HFFc6 (cell line): Measurements from ENCODE around the gene STH. TPM values are rescaled to one million over a fixed set of nuclear protein-coding genes. Genes with fewer than 3 reads are reported as not detected.

ENCODE experiments used
- DNase-seq: peaks from one replicate; pipeline ENCODE4 v3.0.0-alpha.2; 2018
- H3K27ac Mint-ChIP-seq: 2 replicates; pipeline ENCODE4 v1.8.0; 2020; ENCODE audit warnings: mild to moderate bottlenecking, mixed read lengths
- H3K27me3 Mint-ChIP-seq: 2 replicates; pipeline ENCODE4 v1.8.0; 2021; ENCODE audit warnings: mild to moderate bottlenecking, moderate library complexity, mixed read lengths; ENCODE audit not compliant: insufficient read depth
- H3K36me3 Mint-ChIP-seq: 2 replicates; pipeline ENCODE4 v1.8.0; 2021; ENCODE audit warnings: low read depth, mixed read lengths
- H3K4me1 Mint-ChIP-seq: 2 replicates; pipeline ENCODE4 v1.8.0; 2020; ENCODE audit warnings: low read depth, mixed read lengths
- H3K4me3 Mint-ChIP-seq: 2 replicates; pipeline ENCODE4 v1.8.0; 2020; ENCODE audit warnings: mild to moderate bottlenecking, moderate library complexity, mixed read lengths
- H3K9me3 Mint-ChIP-seq: 2 replicates; pipeline ENCODE4 v1.8.0; 2020; ENCODE audit warnings: mild to moderate bottlenecking, mixed read lengths
- total RNA-seq, 6 experiments: library from RNA; stranded (reverse); fragmentation: NEBNext Ultra II Directional; extraction: Animal tissue kit (Norgen Biotek cat#: 25700); gene quantifications; 2 replicates in 1 of 6; 3 replicates in 5 of 6; pipeline ENCODE4 v1.2.3, GENCODE V29; 2021
- TF ChIP-seq, protein P1 (sequence below): fragments of 200-600 bp; sonication (generic); IDR thresholded peaks from 2 replicates; pipeline ENCODE4 v1.5.0; 2021; ENCODE audit warnings: antibody characterized with exemption, mild to moderate bottlenecking

Gene STH
- total RNA-seq, 6 experiments from 2014 or later, result not detected

- Mint-ChIP-seq H3K36me3 (no peaks in the 10 kb centered on the region), H3K9me3 (no peaks in the 10 kb centered on the region), H3K4me1 (peaks cover 9% of the 10 kb centered on the region), H3K27me3 (peaks cover 32% of the 10 kb centered on the region), H3K27ac (no peak overlapping the region), H3K4me3 (no peak overlapping the region)
- DNase-seq, result no peak
- TF ChIP-seq, protein P1, sequence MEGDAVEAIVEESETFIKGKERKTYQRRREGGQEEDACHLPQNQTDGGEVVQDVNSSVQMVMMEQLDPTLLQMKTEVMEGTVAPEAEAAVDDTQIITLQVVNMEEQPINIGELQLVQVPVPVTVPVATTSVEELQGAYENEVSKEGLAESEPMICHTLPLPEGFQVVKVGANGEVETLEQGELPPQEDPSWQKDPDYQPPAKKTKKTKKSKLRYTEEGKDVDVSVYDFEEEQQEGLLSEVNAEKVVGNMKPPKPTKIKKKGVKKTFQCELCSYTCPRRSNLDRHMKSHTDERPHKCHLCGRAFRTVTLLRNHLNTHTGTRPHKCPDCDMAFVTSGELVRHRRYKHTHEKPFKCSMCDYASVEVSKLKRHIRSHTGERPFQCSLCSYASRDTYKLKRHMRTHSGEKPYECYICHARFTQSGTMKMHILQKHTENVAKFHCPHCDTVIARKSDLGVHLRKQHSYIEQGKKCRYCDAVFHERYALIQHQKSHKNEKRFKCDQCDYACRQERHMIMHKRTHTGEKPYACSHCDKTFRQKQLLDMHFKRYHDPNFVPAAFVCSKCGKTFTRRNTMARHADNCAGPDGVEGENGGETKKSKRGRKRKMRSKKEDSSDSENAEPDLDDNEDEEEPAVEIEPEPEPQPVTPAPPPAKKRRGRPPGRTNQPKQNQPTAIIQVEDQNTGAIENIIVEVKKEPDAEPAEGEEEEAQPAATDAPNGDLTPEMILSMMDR, result no peak
Observed at GRCh38 chr17:45958307-45958706, 40.7 kb upstream of the STH start.

DNA sequence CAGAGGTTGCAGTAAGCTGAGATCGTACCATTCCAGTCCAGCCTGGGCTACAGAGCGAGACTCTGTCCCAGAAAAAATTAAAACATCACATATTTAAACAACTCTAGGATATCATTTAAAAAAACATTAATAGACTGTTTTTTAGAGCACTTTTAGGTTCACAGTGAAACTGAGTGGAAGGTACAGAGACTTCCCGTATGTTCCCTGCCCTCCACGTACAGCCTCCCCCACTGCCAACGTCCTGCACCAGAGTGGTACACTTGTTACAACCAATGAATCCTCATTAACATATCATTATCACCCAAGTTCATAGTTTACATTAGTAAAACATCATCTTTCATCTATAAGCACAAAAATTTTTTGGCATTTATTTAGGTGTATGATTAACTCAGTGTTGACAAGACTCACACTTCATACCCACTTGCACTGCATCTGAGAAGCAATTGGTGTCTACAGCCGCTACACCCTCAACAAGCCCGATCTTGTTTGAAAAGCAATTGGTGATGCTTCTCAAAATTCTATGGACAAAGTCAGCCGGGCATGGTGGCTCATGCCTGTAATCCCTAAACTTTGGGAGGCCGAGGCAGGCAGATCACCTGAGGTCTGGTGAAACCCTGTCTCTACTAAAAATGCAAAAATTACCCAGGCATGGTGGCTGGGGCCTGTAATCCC, 39.9 kb upstream of the STH start:
- H3K9me3 Mint-ChIP-seq, result no peaks in the 10 kb centered on the region
- H3K27ac Mint-ChIP-seq, result no peak overlapping the region
- TF ChIP-seq, protein P1, result no peak
- H3K4me3 Mint-ChIP-seq, result no peak overlapping the region
- peaks cover 5% of the 10 kb centered on the region; the same call in 1 of the 2 replicates for H3K4me1 Mint-ChIP-seq
- no peaks in the 10 kb centered on the region for H3K36me3 Mint-ChIP-seq
- H3K27me3 Mint-ChIP-seq, result peaks cover 33% of the 10 kb centered on the region
- no peak for DNase-seq

DNA sequence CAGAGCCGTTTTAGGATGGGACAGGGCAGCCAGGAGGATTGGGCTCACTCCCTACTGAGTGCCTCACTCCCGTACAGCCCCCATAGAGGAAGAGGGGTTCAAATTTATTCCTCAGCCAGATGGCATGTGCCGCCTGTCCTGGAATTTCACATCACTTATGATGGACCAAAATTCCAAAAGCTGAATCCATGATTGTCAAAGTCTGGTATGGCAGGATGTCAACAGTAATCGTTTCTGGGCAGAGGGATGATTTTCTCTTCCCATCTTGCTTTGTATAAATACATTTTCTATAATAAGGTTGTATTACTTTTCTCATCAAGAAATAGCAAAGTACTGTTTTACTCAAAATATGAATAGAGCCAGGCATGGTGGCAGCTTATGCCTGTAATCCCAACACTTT, 38.7 kb upstream of the STH start:
- no peak overlapping the region for H3K4me3 Mint-ChIP-seq
- H3K27ac Mint-ChIP-seq, result no peak overlapping the region
- DNase-seq, result no peak
- no peaks in the 10 kb centered on the region for H3K36me3 Mint-ChIP-seq
- TF ChIP-seq, protein P1, result no peak
- H3K27me3 Mint-ChIP-seq, result peaks cover 33% of the 10 kb centered on the region
- peaks cover 1% of the 10 kb centered on the region; the same call in 1 of the 2 replicates for H3K4me1 Mint-ChIP-seq
- no peaks in the 10 kb centered on the region for H3K9me3 Mint-ChIP-seq

- H3K27me3 Mint-ChIP-seq, result peaks cover 34% of the 10 kb centered on the region
- H3K36me3 Mint-ChIP-seq, result no peaks in the 10 kb centered on the region
- DNase-seq, result no peak
- no peaks in the 10 kb centered on the region for H3K9me3 Mint-ChIP-seq
- H3K4me1 Mint-ChIP-seq, result no peaks in the 10 kb centered on the region
- H3K27ac Mint-ChIP-seq, result no peak overlapping the region
- no peak overlapping the region for H3K4me3 Mint-ChIP-seq
- TF ChIP-seq, protein P1, result no peak
Observed at GRCh38 chr17:45961206-45961605, 37.8 kb upstream of the STH start.

DNA sequence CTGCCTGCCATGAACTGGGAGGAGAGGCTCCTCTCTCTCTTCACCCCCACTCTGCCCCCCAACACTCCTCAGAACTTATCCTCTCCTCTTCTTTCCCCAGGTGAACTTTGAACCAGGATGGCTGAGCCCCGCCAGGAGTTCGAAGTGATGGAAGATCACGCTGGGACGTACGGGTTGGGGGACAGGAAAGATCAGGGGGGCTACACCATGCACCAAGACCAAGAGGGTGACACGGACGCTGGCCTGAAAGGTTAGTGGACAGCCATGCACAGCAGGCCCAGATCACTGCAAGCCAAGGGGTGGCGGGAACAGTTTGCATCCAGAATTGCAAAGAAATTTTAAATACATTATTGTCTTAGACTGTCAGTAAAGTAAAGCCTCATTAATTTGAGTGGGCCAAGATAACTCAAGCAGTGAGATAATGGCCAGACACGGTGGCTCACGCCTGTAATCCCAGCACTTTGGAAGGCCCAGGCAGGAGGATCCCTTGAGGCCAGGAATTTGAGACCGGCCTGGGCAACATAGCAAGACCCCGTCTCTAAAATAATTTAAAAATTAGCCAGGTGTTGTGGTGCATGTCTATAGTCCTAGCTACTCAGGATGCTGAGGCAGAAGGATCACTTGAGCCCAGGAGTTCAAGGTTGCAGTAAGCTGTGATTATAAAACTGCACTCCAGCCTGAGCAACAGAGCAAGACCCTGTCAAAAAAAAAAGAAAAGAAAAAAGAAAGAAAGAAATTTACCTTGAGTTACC, 36.7 kb upstream of the STH start:
- H3K4me3 Mint-ChIP-seq, result no peak overlapping the region
- H3K27ac Mint-ChIP-seq, result no peak overlapping the region
- H3K9me3 Mint-ChIP-seq, result no peaks in the 10 kb centered on the region
- no peaks in the 10 kb centered on the region for H3K36me3 Mint-ChIP-seq
- peaks cover 41% of the 10 kb centered on the region for H3K27me3 Mint-ChIP-seq
- TF ChIP-seq, protein P1, result no peak
- DNase-seq, result no peak
- no peaks in the 10 kb centered on the region for H3K4me1 Mint-ChIP-seq
